A549 (cell line): ENCODE results near the gene ZFHX3.

Experiments
- ESRRA ChIP-seq: fragments of 150-350 bp; IDR thresholded peaks from 2 replicates; pipeline ENCODE4 v1.6.1; 2014; ENCODE audit warnings: mild to moderate bottlenecking, low read length, borderline replicate concordance
- JUN ChIP-seq, 2 experiments: fragments of >200 bp; sonication (Bioruptor Twin); formaldehyde crosslinking; IDR thresholded peaks; 2 replicates in 1 of 2; 3 replicates in 1 of 2; pipeline ENCODE4 v1.6.1; 2016 to 2017
- PBX3 ChIP-seq: IDR thresholded peaks from 2 replicates; pipeline ENCODE4 v1.6.1; 2012
- PHF8 ChIP-seq: fragments of 200-600 bp; sonication (generic); IDR thresholded peaks from 2 replicates; pipeline ENCODE4 v1.6.1; 2016; ENCODE audit warnings: low read depth, mild to moderate bottlenecking, antibody characterized with exemption, moderate library complexity, borderline replicate concordance
- POLR2A ChIP-seq: IDR thresholded peaks from 2 replicates; pipeline ENCODE4 v1.6.1; 2012; ENCODE audit warnings: mild to moderate bottlenecking, low read length
- RNF2 ChIP-seq: fragments of 200-600 bp; sonication (generic); IDR thresholded peaks from 2 replicates; pipeline ENCODE4 v1.6.1; 2016; ENCODE audit warnings: low read depth, mild to moderate bottlenecking, antibody characterized with exemption, moderate library complexity, borderline replicate concordance
- TF ChIP-seq, protein P1 (sequence below): fragments of >200 bp; sonication (Bioruptor Twin); formaldehyde crosslinking; IDR thresholded peaks from 3 replicates; pipeline ENCODE4 v1.5.1; 2016

- TF ChIP-seq ESRRA (no peak), PHF8 (no peak), JUN (IDR thresholded peaks at IDR 0.05) (no peak), POLR2A (no peak), PBX3 (no peak), RNF2 (no peak)
- TF ChIP-seq, protein P1, sequence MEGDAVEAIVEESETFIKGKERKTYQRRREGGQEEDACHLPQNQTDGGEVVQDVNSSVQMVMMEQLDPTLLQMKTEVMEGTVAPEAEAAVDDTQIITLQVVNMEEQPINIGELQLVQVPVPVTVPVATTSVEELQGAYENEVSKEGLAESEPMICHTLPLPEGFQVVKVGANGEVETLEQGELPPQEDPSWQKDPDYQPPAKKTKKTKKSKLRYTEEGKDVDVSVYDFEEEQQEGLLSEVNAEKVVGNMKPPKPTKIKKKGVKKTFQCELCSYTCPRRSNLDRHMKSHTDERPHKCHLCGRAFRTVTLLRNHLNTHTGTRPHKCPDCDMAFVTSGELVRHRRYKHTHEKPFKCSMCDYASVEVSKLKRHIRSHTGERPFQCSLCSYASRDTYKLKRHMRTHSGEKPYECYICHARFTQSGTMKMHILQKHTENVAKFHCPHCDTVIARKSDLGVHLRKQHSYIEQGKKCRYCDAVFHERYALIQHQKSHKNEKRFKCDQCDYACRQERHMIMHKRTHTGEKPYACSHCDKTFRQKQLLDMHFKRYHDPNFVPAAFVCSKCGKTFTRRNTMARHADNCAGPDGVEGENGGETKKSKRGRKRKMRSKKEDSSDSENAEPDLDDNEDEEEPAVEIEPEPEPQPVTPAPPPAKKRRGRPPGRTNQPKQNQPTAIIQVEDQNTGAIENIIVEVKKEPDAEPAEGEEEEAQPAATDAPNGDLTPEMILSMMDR = no peak
Observed at GRCh38 chr16:73042807-73043206, 5.1 kb downstream of the ZFHX3 start.
